Common myeloid progenitor, CD34-positive (primary cell): Measurements from ENCODE around the gene PRL.

Experiments
- CTCF ChIA-PET: fragments of 350-600 bp; sonication (Branson Sonifier 250); formaldehyde crosslinking; loops from one replicate; lab custom pipeline; 2021; ENCODE audit warnings: antibody characterized with exemption; lab: Charles Lee
- POLR2A ChIA-PET: fragments of 350-600 bp; sonication (Branson Sonifier 250); formaldehyde crosslinking; loops from one replicate; lab custom pipeline; 2021; ENCODE audit warnings: antibody characterized with exemption; lab: Charles Lee
- DNase-seq, 3 donors: peaks; one replicate each; pipeline versions ENCODE4 v3.0.0 to v3.0.0-alpha.2; 2013
- H3K27ac ChIP-seq, 2 experiments: 1 replicate in 1 of 2; 2 replicates in 1 of 2; pipeline ENCODE4 v1.7.0; 2013; ENCODE audit warnings: inconsistent platforms in 2 of 2, low read length in 2 of 2, mild to moderate bottlenecking in 2 of 2, low read depth in 1 of 2, moderate library complexity in 1 of 2; ENCODE audit not compliant: severe bottlenecking in 2 of 2, insufficient read depth in 1 of 2, poor library complexity in 1 of 2
- H3K27me3 ChIP-seq, 5 experiments: replicated peaks in 2 of 5; 1 replicate in 3 of 5; 2 replicates in 2 of 5; pipeline versions ENCODE4 v1.6.1 to v1.7.0; 2013; ENCODE audit warnings: low read length in 4 of 5, mild to moderate bottlenecking in 2 of 5, moderate library complexity in 2 of 5, inconsistent platforms in 1 of 5; ENCODE audit not compliant: insufficient read depth in 5 of 5, control insufficient read depth in 4 of 5
- H3K36me3 ChIP-seq, 4 experiments: 1 replicate in 2 of 4; 2 replicates in 2 of 4; pipeline versions ENCODE4 v1.6.1 to v1.7.0; 2013; ENCODE audit warnings: low read length in 3 of 4, control low read depth in 1 of 4, mild to moderate bottlenecking in 1 of 4; ENCODE audit not compliant: control insufficient read depth in 4 of 4, insufficient read depth in 4 of 4
- H3K4me1 ChIP-seq, 4 experiments: 1 replicate in 3 of 4; 2 replicates in 1 of 4; pipeline versions ENCODE4 v1.6.1 to v1.7.1; 2013; ENCODE audit warnings: low read length in 3 of 4, mild to moderate bottlenecking in 3 of 4, control low read depth in 1 of 4, inconsistent platforms in 1 of 4, moderate library complexity in 1 of 4; ENCODE audit not compliant: control insufficient read depth in 4 of 4, insufficient read depth in 4 of 4; ENCODE audit errors: control extremely low read depth in 1 of 4
- H3K4me3 ChIP-seq, 7 experiments: 1 replicate in 4 of 7; 2 replicates in 3 of 7; pipeline versions ENCODE4 v1.5.1 to v1.7.0; 2013; ENCODE audit warnings: mild to moderate bottlenecking in 7 of 7, low read length in 6 of 7, moderate library complexity in 6 of 7, inconsistent platforms in 2 of 7, low read depth in 2 of 7, control low read depth in 1 of 7; ENCODE audit not compliant: insufficient read depth in 4 of 7, control insufficient read depth in 1 of 7; ENCODE audit errors: extremely low read depth in 1 of 7
- H3K9me3 ChIP-seq, 5 experiments: 1 replicate in 4 of 5; 2 replicates in 1 of 5; pipeline versions ENCODE4 v1.6.1 to v1.7.1; 2013; ENCODE audit warnings: low read length in 4 of 5, mild to moderate bottlenecking in 2 of 5, inconsistent platforms in 1 of 5, low read depth in 1 of 5, moderate library complexity in 1 of 5; ENCODE audit not compliant: control insufficient read depth in 4 of 5, insufficient read depth in 2 of 5; ENCODE audit errors: control extremely low read depth in 1 of 5
- WGBS: methylation state at CpG from one replicate; pipeline ENCODE4 v1.1.5; 2013; ENCODE audit not compliant: insufficient coverage; 5-methylcytosine and 5-hydroxymethylcytosine counted together

Gene PRL

DNA sequence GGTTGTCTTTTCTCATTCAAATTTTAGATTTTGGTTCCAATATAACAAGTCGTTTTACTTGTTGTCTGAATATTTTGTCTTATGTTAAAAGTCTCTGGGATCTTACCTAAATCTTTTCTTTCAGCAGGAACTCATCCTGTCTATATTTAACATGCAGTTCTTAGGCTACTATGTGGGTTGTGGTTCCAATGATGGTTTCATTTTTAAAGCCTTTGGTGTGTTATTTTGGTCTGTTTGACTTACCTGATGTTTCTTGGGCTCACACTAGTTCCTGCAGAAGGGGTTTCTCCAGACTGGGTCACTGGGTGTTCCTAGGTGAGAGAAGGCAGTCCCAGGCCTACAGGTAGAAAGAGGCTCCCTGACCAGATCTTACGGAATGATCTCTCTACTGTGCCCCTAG is 17.4 kb downstream of the PRL start:
- no CpG with 5 or more reads among the region's 2 CpGs for WGBS
- Histone ChIP-seq H3K36me3 (no peaks in the 10 kb centered on the region), H3K4me3 (no peak overlapping the region), H3K27ac (no peak overlapping the region), H3K9me3 (peaks cover 0 to 4% (median 0%) of the 10 kb centered on the region in 5 experiments), H3K4me1 (no peaks in the 10 kb centered on the region), H3K27me3 (no peaks in the 10 kb centered on the region)
- ChIA-PET CTCF (no interaction called here), POLR2A (no interaction called here)
- DNase-seq = no peak

DNA sequence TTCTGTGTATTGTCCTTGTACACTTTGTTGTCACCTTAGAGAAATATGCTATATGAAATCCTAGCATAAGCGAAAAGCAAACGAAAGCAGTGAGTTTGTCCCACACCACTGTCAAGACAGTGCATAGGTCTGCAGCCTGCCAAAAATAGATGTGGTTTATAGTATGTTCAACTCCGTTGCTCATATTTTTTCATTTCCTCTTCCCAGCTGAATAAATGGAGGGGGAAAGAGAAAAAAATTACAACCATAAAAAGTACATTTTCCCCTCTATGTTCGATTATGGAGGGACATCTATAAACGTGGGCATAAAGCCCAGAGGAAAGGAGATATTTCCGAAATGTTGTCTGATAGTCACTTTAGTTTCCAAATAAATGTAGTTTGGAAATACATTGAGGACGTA is 25.8 kb downstream of the PRL start:
- peaks cover 0 to 2% (median 0%) of the 10 kb centered on the region in 5 experiments for H3K9me3 ChIP-seq
- H3K27me3 ChIP-seq = no peaks in the 10 kb centered on the region
- DNase-seq = peak in 2 of 3 donors; percentile 8 to 16
- WGBS = 94% methylated on average over 2 of the region's 7 CpGs
- H3K27ac ChIP-seq = no peak overlapping the region
- H3K36me3 ChIP-seq = no peaks in the 10 kb centered on the region
- no peak overlapping the region for H3K4me3 ChIP-seq
- peaks cover 2 to 15% (median 5%) of the 10 kb centered on the region in 4 experiments for H3K4me1 ChIP-seq
- POLR2A ChIA-PET = no interaction called here
- CTCF ChIA-PET = interaction anchor here (0.6 kb wide), 1 partner anchor 967 kb away, joined by 3 read pairs; no protein-coding TSS in a partner anchor

DNA sequence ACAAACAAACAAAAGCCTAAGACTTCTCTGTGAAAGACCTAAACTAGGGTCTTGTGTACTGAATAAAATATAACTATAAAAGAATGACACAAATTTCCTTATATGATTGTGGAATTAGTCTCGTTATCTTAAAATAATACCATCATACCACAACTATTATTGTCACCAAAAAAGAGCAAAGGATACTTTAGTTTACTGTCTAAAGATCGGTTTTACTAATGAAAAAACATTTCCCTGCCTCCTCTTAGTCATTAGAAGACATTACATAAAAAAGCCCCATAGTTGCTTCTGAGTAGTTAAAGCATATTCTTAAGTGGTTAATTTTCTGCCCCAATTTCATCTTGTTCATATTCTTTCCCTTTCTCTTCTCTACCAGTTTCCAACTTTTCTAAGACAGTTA is 33.1 kb downstream of the PRL start:
- H3K9me3 ChIP-seq = no peaks in the 10 kb centered on the region
- no peak overlapping the region for H3K27ac ChIP-seq
- H3K36me3 ChIP-seq = no peaks in the 10 kb centered on the region
- H3K4me3 ChIP-seq = no peak overlapping the region
- WGBS = no CpG with 5 or more reads among the region's 2 CpGs
- H3K4me1 ChIP-seq = no peaks in the 10 kb centered on the region
- no peak for DNase-seq
- H3K27me3 ChIP-seq = no peaks in the 10 kb centered on the region
- ChIA-PET CTCF (no interaction called here), POLR2A (no interaction called here)

DNA sequence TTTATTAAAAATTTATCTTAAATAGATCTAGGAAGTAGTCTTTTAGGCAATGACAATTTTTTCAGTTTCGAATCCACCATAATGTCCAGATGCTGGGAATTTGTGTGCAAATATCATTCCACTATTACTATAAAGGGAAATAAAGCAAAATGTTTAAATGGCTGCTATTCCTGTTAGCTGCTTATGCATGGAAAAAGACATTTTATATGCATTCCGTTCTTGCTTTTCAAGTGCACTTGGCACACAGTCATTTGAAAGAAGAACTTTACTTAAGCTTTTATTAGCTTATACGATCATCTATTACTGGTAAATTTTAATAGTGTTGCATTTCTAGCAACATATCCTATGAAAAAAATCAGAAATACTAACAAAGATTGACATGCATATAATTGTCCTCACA is 42.0 kb downstream of the PRL start:
- POLR2A ChIA-PET = no interaction called here
- no peak overlapping the region for H3K27ac ChIP-seq
- H3K36me3 ChIP-seq = no peaks in the 10 kb centered on the region
- peaks cover 0 to 5% (median 0%) of the 10 kb centered on the region in 5 experiments for H3K9me3 ChIP-seq
- no peaks in the 10 kb centered on the region for H3K27me3 ChIP-seq
- no peak for DNase-seq
- no peak overlapping the region for H3K4me3 ChIP-seq
- no peaks in the 10 kb centered on the region for H3K4me1 ChIP-seq
- CTCF ChIA-PET = no interaction called here
- no CpG with 5 or more reads among the region's 3 CpGs for WGBS

DNA sequence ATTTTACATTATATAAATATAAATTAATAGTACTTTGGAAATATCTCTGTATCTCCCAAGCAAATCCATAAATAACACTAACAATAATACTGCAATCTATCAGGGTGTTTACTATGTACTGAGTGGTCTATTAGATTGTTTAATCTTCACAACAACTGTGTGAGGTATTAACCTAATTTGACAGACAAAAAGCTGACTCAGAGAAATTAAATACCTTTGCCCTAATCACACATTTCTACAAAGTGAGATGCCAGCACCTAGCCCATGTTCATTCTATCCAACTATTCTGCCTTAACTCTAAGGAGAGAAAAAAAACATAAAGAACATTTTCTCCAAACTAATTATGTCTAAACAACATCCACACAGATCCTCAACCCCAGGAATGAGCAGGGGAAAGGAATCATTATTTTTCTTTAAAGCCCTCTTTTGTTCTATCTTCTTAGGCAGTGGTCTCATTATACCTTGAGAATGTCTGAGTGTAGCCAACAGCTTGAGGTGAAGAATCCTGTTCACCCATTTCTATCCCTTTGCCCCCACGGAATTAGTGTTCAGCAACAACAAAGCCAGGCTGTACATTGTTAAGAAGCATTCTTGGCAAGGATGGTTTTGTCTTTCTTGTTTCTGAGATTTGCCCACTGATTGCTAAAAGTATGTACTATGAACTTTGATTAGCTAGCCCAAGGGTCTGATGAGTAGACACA is 42.7 kb downstream of the PRL start:
- DNase-seq = no peak
- Histone ChIP-seq H3K36me3 (no peaks in the 10 kb centered on the region), H3K27ac (no peak overlapping the region), H3K9me3 (peaks cover 0 to 5% (median 0%) of the 10 kb centered on the region in 5 experiments), H3K4me1 (no peaks in the 10 kb centered on the region), H3K27me3 (no peaks in the 10 kb centered on the region), H3K4me3 (no peak overlapping the region)
- POLR2A ChIA-PET = no interaction called here
- CTCF ChIA-PET = no interaction called here
- WGBS = 100% methylated on average over 1 of the region's 1 CpG

DNA sequence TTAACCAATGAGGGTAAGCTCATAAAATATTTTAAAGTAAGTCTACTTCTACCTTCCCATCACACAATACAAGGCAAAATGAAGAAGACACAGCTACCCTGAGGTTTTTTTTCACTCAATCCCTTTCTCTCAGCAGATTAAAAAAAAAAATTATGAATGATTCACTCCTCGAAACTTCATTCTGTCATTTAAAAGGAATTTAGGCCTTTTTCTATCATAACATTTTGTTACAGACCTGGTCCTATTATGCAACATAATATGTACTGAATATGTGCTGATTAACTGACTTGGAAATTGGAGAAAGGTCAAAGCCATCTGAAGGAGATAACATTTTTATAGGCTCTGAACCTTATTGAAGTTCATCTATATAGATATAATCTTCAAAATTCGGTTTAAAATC is 45.5 kb downstream of the PRL start:
- CTCF ChIA-PET = no interaction called here
- H3K27me3 ChIP-seq = no peaks in the 10 kb centered on the region
- POLR2A ChIA-PET = no interaction called here
- H3K4me3 ChIP-seq = no peak overlapping the region
- no peaks in the 10 kb centered on the region for H3K36me3 ChIP-seq
- no peaks in the 10 kb centered on the region for H3K9me3 ChIP-seq
- DNase-seq = no peak
- H3K27ac ChIP-seq = no peak overlapping the region
- no CpG with 5 or more reads among the region's 2 CpGs for WGBS
- H3K4me1 ChIP-seq = no peaks in the 10 kb centered on the region

DNA sequence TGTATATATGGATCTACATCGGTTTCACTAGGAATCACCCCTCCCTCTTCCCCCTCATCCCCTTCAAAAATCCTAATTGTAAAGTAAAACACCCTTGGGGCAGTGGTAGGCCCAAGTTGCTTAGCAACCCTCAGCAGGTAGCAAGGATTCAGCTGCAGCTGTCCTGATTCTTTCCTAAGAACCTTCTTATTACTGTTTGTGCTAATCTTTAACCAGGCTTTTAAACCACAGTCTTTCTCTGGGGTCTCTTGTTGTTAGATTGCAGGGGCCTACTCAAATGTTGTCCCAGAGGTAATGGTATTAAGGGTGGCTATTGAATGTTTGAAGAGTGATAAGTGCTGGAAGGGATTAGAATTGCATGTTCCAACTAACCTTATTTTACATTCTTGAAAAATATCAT is 46.4 kb downstream of the PRL start:
- no peak for DNase-seq
- ChIA-PET POLR2A (no interaction called here), CTCF (no interaction called here)
- WGBS = 88% methylated on average over 1 of the region's 1 CpG
- H3K27me3 ChIP-seq = no peaks in the 10 kb centered on the region
- H3K27ac ChIP-seq = no peak overlapping the region
- no peak overlapping the region for H3K4me3 ChIP-seq
- H3K9me3 ChIP-seq = no peaks in the 10 kb centered on the region
- H3K36me3 ChIP-seq = no peaks in the 10 kb centered on the region
- H3K4me1 ChIP-seq = no peaks in the 10 kb centered on the region
